COLO668 (cell line): ENCODE measurements around the gene OR10G3.
A peak's percentile ranks its signal among the peaks of the same experiment; 100 is the strongest.

Experiments used
- DNase-seq: peaks from one replicate; lab custom pipeline; 2025; ENCODE audit not compliant: unreplicated experiment; lab: John Stamatoyannopoulos, UW

The OR10G3 gene

DNA sequence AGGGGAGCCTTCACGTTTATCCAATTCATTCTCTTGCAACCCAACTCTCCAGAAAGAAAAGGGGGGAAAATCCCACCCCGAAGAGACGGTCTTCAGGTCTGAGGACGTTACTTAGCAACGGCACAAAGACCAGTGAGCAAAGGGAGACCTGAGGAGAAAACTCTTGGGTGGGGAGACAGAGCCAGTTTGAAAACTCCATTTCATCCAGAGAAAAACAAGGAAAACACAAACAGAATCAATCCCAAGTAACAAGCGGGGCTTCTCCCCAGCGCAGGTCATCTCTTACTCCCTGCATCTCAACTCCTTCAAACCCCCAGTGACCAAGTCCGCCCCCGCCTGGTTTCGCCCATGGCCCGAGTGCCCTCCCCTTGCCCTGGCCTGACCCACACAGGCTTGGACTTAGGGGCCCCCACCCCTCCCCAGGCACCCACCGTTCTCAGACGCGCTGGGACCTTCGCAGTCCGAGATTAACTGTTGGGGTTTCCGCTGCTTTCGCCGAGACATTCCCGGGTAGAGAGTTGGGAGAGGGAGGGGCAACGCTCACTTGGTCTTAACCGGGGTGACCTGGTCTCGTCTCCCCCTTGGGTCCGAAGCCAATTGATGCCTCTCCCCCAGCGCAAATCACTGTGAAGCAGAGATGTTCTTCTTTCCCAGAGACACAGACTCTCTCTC lies 43.3 kb downstream of the OR10G3 start:
- no peak for DNase-seq

DNA sequence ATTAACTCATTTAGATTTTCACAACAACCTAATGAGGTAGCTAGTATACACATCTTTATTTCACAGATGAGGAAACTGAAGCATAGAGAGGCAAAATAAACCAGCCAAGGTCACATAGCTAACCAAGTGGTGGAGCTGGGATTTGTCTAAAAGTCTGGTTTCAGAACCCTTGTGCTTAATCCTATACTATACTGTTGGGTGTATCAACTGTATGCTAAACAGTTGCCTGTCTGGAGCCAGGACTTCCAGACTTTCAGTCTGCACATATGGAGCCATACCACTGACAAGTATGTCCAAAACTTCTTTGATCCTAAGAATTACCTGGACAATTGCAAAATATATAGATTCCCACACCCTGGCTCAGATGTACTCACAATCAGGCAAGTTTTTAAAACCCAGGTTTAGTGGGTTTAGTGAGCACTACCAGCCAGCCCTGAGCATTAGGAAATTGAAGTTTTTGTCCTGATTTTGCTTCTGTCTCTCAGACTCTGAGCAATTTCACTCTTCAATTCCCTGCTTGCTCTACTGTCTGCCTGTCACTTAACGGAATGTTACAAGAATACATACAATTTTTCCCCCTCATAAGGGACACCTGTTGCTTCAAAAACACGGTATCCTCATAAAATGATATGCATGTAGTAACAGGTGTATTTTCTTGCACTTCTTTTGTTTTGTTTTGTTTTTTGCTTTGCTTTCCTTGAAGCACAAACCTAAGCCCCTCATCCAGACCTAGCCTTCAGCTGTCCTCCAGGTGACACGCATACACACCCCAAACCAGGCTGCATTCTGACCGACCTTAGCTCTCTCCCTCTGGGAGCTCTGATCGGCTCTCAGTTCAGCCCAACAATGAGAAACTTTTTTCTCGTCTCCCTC lies 44.1 kb downstream of the OR10G3 start:
- DNase-seq = no peak

DNA sequence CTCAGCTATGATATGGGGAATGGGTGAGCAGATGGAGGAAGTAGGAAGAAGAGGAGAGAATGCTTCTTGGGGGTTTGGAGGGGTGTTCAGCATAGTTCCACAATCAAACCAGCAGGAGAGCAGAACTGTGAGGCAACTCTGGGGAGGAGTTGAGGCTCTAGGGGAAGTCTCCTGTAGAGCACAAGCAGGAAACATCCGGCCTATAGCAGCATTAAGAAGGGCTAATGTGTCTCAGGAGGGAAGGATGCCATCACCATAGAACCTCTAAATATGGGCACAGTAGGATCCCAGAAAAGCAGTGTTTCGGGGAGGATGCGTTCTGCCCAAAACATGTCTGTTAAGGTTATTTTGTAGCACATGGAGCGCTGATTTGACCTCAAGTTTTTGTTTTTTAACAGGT lies 45.3 kb downstream of the OR10G3 start:
- DNase-seq = no peak

- no peak for DNase-seq
Measured at GRCh38 chr14:21533294-21533693, 46.6 kb downstream of the OR10G3 start.

- DNase-seq = no peak
Measured at GRCh38 chr14:21529515-21529914, 50.4 kb downstream of the OR10G3 start.

GRCh38 chr14:21528381-21529348 lies 51.2 kb downstream of the OR10G3 start:
- DNase-seq = no peak

- DNase-seq = no peak
Measured at GRCh38 chr14:21527318-21527679, 52.6 kb downstream of the OR10G3 start.

DNA sequence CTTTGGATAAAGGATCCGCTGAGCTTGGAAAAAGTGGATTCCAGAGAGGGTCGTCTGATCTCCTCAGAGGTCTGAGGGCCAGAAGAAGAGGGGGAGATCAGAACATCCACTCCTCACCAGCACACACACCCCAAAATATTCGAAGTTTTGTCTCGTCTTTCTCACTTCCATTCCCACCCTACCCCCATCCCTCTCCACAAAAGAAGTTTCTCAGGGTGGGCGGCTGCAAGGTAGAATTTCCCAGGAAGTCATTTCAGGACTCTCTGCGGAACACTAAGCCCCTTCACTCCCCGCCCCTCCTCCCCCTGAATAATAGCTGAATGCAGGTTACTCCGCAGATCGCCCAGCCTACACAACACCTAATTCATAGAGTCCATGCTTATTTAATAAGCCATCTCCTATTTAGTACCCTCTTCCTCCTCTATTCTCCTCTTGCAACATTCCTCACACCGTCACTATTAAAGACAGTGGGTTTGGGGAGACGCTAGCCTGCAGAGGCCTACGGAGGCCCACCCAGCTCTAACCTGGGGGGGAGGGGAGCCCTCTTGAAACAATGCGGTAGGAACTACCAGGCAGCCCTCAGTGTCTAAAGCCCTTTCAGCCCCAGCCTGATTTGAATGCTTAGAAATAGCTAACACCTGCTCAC lies 53.1 kb downstream of the OR10G3 start:
- DNase-seq = peak; percentile 71

- DNase-seq = peak; percentile 95
Measured at GRCh38 chr14:21525962-21526671, 53.8 kb downstream of the OR10G3 start, which contains the start of gene SALL2. TSS of gene SALL2 (minus strand) at chr14:21526346. CDS start at chr14:21526127, 219 bp downstream.

DNA sequence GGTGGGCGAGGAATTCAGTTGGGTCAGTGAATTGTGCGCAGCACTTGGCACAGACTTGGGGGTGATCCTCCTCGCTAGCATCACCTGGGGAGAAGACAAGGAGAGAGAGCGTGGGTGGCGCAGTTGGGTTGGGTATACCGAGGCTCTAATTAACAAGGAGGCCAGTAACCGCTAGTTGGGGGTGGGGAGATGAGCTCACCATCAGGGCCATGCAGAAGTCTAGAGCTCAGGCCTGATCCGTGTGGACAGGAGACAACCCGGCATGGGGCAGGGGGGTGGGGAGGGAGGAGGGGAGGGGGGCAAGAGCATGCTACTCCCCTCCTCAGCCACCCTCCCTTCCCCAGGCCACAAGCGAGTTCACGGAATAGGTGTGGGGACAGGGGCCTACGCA lies 54.3 kb downstream of the OR10G3 start:
- DNase-seq = peak; percentile 45

DNA sequence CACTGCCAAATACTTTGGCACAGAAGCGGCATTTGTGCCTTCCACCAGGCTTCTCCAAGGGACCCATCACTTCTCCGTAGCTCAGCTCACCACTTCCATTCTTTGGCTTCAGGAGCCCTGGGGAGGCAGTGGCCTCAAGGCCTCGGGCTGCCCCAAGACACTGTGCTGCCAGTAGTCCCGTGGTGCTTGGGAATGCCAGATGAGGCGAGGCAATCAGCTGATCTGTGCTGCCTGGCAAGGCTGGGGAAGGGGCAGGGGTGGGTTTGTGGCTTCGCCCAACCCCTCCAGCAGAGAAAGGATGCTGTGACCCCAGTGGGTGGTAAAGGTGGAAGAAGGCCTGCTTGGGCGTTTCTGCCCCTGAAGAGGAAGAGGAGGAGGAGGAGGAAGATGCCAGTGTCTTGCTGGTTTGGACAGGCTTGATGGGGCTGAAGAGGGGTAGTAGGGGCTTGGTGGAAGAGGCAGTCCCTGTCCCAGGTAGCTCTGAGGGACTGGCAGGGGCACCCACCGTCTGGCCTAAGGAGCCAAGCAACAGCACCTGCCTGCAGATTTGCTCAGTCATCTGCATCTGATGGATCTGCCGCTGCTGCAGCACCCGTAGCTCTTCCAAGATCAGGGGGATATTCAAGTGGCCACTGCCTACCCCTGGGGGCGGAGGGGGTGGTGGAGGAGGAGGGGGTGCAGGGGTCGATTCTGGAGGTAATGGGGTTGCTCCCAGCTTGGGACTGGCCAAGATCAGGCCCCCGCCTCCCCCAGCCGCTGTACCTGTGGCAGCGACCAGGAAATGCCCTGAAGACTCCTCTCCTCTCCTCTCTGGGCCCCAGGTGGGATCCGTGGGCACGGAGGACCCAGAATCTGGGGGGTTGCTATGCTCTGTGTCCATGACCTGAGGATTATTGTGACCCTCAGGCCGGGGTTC lies 55.0 kb downstream of the OR10G3 start:
- DNase-seq = no peak

DNA sequence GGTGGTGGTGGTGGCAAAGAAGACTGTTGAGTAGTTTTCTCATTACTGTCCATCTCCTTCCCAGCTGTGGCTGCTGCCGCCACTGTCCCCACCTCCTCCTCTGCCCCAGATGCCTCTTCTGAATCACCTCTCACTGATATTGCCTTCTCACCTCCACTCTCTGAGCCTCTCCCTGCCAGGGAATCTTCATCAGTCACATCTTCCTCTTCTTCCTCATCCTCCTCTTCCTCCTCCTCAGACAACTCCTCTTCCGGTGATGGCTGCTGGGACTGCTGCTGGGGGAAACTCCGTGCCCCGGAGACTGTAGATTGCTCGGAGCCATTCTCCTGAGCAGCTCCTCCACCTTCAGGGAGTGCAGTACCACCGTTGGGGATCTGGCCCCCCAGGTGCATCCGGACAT lies 56.7 kb downstream of the OR10G3 start:
- no peak for DNase-seq

DNA sequence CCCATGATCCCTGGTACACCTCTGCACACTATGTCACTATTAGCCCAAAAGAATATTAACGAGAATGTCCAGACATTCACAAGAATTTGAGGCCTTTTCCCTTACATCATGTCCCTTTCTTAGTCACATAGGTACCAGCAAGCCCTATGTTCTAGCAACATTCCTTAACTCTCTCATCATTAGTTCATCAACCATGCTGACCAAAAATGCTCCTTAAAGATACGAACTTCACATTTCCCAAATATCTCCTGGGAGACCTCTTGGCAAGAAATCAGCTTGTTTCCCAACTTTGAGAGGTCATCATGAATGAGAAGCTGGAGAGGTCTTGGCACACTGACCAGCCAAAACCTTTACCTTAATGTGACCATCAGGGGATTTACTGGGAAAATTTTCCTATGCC lies 58.4 kb downstream of the OR10G3 start:
- DNase-seq = no peak

GRCh38 chr14:21520767-21521166 lies 59.1 kb downstream of the OR10G3 start:
- DNase-seq = no peak

DNA sequence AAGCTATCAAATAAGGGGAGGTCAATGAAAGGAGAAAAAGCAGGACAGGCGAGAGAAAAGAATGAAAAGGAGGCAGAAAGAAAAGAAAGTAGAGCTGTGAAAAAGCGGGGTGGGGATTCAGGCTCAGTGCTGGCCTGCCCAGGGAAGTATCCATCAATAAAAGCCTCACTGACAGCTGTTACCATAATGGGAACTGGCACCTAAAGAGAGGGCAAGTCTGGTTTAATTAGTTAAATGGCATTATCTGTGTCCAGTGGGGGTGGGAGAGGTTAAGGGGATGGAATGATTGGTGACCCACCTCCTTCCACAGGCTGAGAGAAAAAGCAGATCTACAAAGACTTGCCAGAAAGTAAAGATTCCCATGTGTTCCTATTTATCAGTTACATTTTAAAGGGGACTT lies 61.2 kb downstream of the OR10G3 start:
- no peak for DNase-seq
